DND-41 (cell line): Measurements from ENCODE around the gene UGP2.

Experiments used
- ATAC-seq: fragments of 200-7000 bp; cut with Tn5 transposase; 3 replicates; pipeline ENCODE4 v1.9.1; 2021; ENCODE audit warnings: low read depth; ENCODE audit not compliant: insufficient read depth
- DNase-seq: peaks from one replicate; pipeline ENCODE4 v3.0.0-alpha.2; 2020
- H2AFZ ChIP-seq: 2 replicates; pipeline ENCODE4 v1.6.0; 2012; ENCODE audit warnings: low read depth, low read length
- H3K27ac ChIP-seq: 2 replicates; pipeline ENCODE4 v1.5.1; 2012; ENCODE audit warnings: low read length, inconsistent platforms
- H3K27me3 ChIP-seq: fragments of 200-600 bp; sonication (generic); 2 replicates; pipeline ENCODE4 v1.6.0; 2012; ENCODE audit warnings: low read length, mild to moderate bottlenecking, inconsistent platforms; ENCODE audit not compliant: insufficient read depth, poor library complexity
- H3K36me3 ChIP-seq: 2 replicates; pipeline ENCODE4 v1.5.1; 2012; ENCODE audit warnings: low read length, inconsistent platforms; ENCODE audit not compliant: insufficient read depth
- H3K4me1 ChIP-seq: 2 replicates; pipeline ENCODE4 v1.5.1; 2012; ENCODE audit warnings: mild to moderate bottlenecking, low read length; ENCODE audit not compliant: insufficient read depth
- H3K4me2 ChIP-seq: 2 replicates; pipeline ENCODE4 v1.6.0; 2012; ENCODE audit warnings: mild to moderate bottlenecking, moderate library complexity, low read length, inconsistent platforms; ENCODE audit not compliant: insufficient read depth
- H3K4me3 ChIP-seq, 2 experiments: fragments of 200-600 bp in 1 of 2; shearing (Covaris generic) in 1 of 2; 2 replicates each; pipeline ENCODE4 v1.5.1; 2012 to 2016; ENCODE audit warnings: inconsistent platforms in 2 of 2, low read length in 2 of 2, mild to moderate bottlenecking in 2 of 2, low read depth in 1 of 2, moderate library complexity in 1 of 2
- H3K79me2 ChIP-seq: 2 replicates; pipeline ENCODE4 v1.6.0; 2012; ENCODE audit warnings: low read length, inconsistent platforms; ENCODE audit not compliant: insufficient read depth
- H3K9ac ChIP-seq: 2 replicates; pipeline ENCODE4 v1.6.0; 2012; ENCODE audit warnings: low read depth, mild to moderate bottlenecking, inconsistent platforms, low read length, moderate library complexity
- H3K9me3 ChIP-seq: 2 replicates; pipeline ENCODE4 v1.5.1; 2012; ENCODE audit warnings: low read length, moderate library complexity, mild to moderate bottlenecking, inconsistent platforms; ENCODE audit not compliant: insufficient read depth, severe bottlenecking
- H4K20me1 ChIP-seq: 2 replicates; pipeline ENCODE4 v1.6.0; 2012; ENCODE audit warnings: low read length; ENCODE audit not compliant: insufficient read depth
- CTCF ChIP-seq: IDR thresholded peaks from 2 replicates; pipeline ENCODE4 v1.5.1; 2012; ENCODE audit warnings: borderline replicate concordance, low read length, moderate library complexity, mild to moderate bottlenecking; ENCODE audit not compliant: poor library complexity, severe bottlenecking; ENCODE audit errors: extremely low read depth
- EZH2 ChIP-seq: IDR thresholded peaks from 3 replicates; pipeline ENCODE4 v1.6.1; 2012; ENCODE audit warnings: borderline replicate concordance, low read depth, mild to moderate bottlenecking, moderate library complexity, low read length, inconsistent platforms; ENCODE audit not compliant: severe bottlenecking

UGP2 gene

DNA sequence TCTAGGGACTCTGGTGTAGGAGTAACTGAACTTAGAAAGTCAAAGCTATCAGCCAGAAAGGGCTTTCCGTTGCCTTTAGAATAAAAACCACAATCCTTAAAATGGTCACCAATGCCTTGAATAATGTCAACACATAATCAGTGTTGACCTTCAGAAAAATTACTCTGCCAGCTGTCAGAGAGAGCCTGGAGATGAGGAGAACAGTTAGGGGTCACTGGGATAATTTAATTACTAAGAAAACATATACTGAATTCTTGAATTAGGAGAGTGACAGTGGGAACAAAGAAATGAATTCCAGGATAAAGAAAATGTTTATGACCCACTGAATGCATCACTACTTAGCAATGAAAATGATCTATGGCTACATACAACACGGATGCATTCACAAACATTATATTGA lies 23.4 kb upstream of the UGP2 start:
- H2AFZ ChIP-seq: no peak overlapping the region
- H3K9ac ChIP-seq: no peak overlapping the region
- H3K4me1 ChIP-seq: no peaks in the 10 kb centered on the region
- no peaks in the 10 kb centered on the region for H3K27me3 ChIP-seq
- no peak overlapping the region for H3K4me2 ChIP-seq
- DNase-seq (no peak), ATAC-seq (no peak)
- H3K27ac ChIP-seq: no peak overlapping the region
- H3K79me2 ChIP-seq: no peaks in the 10 kb centered on the region
- H3K4me3 ChIP-seq: no peak overlapping the region
- TF ChIP-seq EZH2 (no peak), CTCF (no peak)
- no peaks in the 10 kb centered on the region for H4K20me1 ChIP-seq
- no peaks in the 10 kb centered on the region for H3K36me3 ChIP-seq
- H3K9me3 ChIP-seq: no peaks in the 10 kb centered on the region

GRCh38 chr2:63819256-63819655 lies 22.4 kb upstream of the UGP2 start:
- no peak overlapping the region for H3K4me2 ChIP-seq

GRCh38 chr2:63819765-63820717 lies 21.7 kb upstream of the UGP2 start:
- H4K20me1 ChIP-seq: no peaks in the 10 kb centered on the region
- no peaks in the 10 kb centered on the region for H3K9me3 ChIP-seq
- ATAC-seq (no peak; the same call in 2 of the 3 replicates), DNase-seq (no peak)
- TF ChIP-seq EZH2 (no peak), CTCF (no peak)
- H3K4me2 ChIP-seq: no peak overlapping the region
- no peaks in the 10 kb centered on the region for H3K79me2 ChIP-seq
- no peaks in the 10 kb centered on the region for H3K4me1 ChIP-seq
- no peak overlapping the region for H3K27ac ChIP-seq
- H2AFZ ChIP-seq: 0 out of 2 replicates have a peak overlapping the region, but pooled peaks have one; percentile 34
- no peak overlapping the region for H3K4me3 ChIP-seq
- H3K27me3 ChIP-seq: no peaks in the 10 kb centered on the region
- H3K36me3 ChIP-seq: no peaks in the 10 kb centered on the region
- no peak overlapping the region for H3K9ac ChIP-seq

More at GRCh38 chr2:63819256-63819655, 22.4 kb upstream of the UGP2 start:
- no peak overlapping the region for H3K27ac ChIP-seq
- H3K36me3 ChIP-seq: no peaks in the 10 kb centered on the region
- no peaks in the 10 kb centered on the region for H3K79me2 ChIP-seq
- no peaks in the 10 kb centered on the region for H3K27me3 ChIP-seq
- H3K9me3 ChIP-seq: no peaks in the 10 kb centered on the region
- H3K4me1 ChIP-seq: no peaks in the 10 kb centered on the region
- H2AFZ ChIP-seq: no peak overlapping the region
- no peaks in the 10 kb centered on the region for H4K20me1 ChIP-seq
- no peak for ATAC-seq
- no peak overlapping the region for H3K4me3 ChIP-seq
- H3K9ac ChIP-seq: no peak overlapping the region
- TF ChIP-seq EZH2 (no peak), CTCF (no peak)
- DNase-seq: no peak
